Mammary epithelial cell (primary cell): ENCODE measurements around the gene MARCHF6.

Experiments
- EZH2 ChIP-seq: IDR thresholded peaks from 2 replicates; pipeline ENCODE4 v1.6.1; 2012; ENCODE audit warnings: low read length, inconsistent platforms, borderline replicate concordance
- TF ChIP-seq, protein P1 (sequence below), 2 donors: IDR thresholded peaks in 1 of 2; conservative IDR thresholded peaks in 1 of 2; 2 replicates each; pipeline ENCODE4 v1.5.1; 2011 to 2012; ENCODE audit warnings: inconsistent platforms in 2 of 2, low read length in 2 of 2, mild to moderate bottlenecking in 2 of 2, control low read depth in 1 of 2, low read depth in 1 of 2; ENCODE audit not compliant: insufficient read depth in 1 of 2; ENCODE audit errors: extremely low read depth in 1 of 2

DNA sequence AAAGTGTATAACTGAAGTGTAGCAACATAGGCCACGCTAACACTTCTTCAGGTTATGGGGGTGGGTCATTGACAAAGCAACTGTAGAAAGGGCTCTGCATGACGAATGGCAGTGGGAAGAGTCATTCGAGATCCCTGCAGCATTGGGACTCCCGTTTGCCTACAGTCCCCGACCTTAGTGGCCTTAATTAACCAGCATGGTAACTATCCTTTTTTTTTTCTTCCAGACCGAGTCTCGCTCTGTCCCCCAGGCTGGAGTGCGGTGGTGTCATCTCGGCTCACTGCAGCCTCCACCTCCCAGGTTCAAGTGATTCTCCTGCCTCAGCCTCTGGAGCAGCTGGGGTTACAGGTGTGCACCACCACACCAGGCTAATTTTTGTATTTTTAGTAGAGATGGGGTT lies 31.6 kb upstream of the MARCHF6 start:
- TF ChIP-seq, protein P1, sequence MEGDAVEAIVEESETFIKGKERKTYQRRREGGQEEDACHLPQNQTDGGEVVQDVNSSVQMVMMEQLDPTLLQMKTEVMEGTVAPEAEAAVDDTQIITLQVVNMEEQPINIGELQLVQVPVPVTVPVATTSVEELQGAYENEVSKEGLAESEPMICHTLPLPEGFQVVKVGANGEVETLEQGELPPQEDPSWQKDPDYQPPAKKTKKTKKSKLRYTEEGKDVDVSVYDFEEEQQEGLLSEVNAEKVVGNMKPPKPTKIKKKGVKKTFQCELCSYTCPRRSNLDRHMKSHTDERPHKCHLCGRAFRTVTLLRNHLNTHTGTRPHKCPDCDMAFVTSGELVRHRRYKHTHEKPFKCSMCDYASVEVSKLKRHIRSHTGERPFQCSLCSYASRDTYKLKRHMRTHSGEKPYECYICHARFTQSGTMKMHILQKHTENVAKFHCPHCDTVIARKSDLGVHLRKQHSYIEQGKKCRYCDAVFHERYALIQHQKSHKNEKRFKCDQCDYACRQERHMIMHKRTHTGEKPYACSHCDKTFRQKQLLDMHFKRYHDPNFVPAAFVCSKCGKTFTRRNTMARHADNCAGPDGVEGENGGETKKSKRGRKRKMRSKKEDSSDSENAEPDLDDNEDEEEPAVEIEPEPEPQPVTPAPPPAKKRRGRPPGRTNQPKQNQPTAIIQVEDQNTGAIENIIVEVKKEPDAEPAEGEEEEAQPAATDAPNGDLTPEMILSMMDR (conservative IDR thresholded peaks at IDR 0.05 in 1 of 2, IDR thresholded peaks at IDR 0.05 in 1 of 2; ENCODE audit: extremely low read depth in 1 of 2, insufficient read depth in 1 of 2, low read depth in 1 of 2, low read length in 2 of 2): no peak
- no peak for TF ChIP-seq EZH2
